A549 (cell line): ENCODE data around the gene SF3A1. TPM values are rescaled to one million over a fixed set of nuclear protein-coding genes. Genes with fewer than 3 reads are reported as not detected.

Experiments used
- ATAC-seq, 2 experiments: fragments of 200-7000 bp in 1 of 2; fragments of >200 bp in 1 of 2; cut with Nextera tagmentation in 1 of 2; cut with Tn5 transposase in 1 of 2; 3 replicates each; pipeline versions ENCODE4 v1.8.0 to v1.9.1; 2018 to 2020; ENCODE audit warnings: mild to moderate bottlenecking in 1 of 2, moderate library complexity in 1 of 2
- CTCF ChIA-PET: fragments of 300-600 bp; sonication (Branson Sonifier 250); formaldehyde crosslinking; extraction: SDS; loops from one replicate; lab custom pipeline; 2021; ENCODE audit warnings: antibody characterized with exemption, inconsistent platforms; lab: Yijun Ruan, JAX
- POLR2A ChIA-PET: fragments of 350-600 bp; formaldehyde crosslinking; extraction: SDS; loops from one replicate; lab custom pipeline; 2021; ENCODE audit warnings: antibody characterized with exemption, inconsistent platforms; lab: Yijun Ruan, JAX
- DNase-seq, 2 experiments: peaks; one replicate each; pipeline versions ENCODE4 v3.0.0 to v3.0.0-alpha.2; 2011 to 2016; ENCODE audit warnings: low read depth in 1 of 2, low spot score in 1 of 2
- FAIRE-seq: peaks from 2 replicates; lab custom pipeline; 2011; peaks lifted over from hg19 to GRCh38; lab: Jason Lieb, UNC
- H3K27ac ChIP-seq, 2 experiments: fragments of >200 bp; sonication (Bioruptor Twin); formaldehyde crosslinking; 3 replicates each; pipeline ENCODE4 v1.5.1; 2016 to 2017
- H3K4me1 ChIP-seq: fragments of >200 bp; sonication (Bioruptor Twin); formaldehyde crosslinking; 3 replicates; pipeline ENCODE4 v1.6.1; 2016
- H3K4me2 ChIP-seq: fragments of >200 bp; sonication (Bioruptor Twin); formaldehyde crosslinking; 3 replicates; pipeline ENCODE4 v1.6.1; 2016
- H3K4me3 ChIP-seq: fragments of >200 bp; sonication (Bioruptor Twin); formaldehyde crosslinking; 3 replicates; pipeline ENCODE4 v1.5.1; 2016
- H3K9me3 ChIP-seq: fragments of >200 bp; sonication (Bioruptor Twin); formaldehyde crosslinking; 3 replicates; pipeline ENCODE4 v1.6.1; 2016
- ATOH8 ChIP-seq: fragments of 250-450 bp; sonication (Bioruptor Pico); IDR thresholded peaks from 2 replicates; pipeline ENCODE4 v1.5.0; 2020; ENCODE audit warnings: low read depth, mild to moderate bottlenecking, moderate library complexity
- BHLHE40 ChIP-seq: IDR thresholded peaks from 2 replicates; pipeline ENCODE4 v1.6.1; 2012; ENCODE audit warnings: low read depth, low read length, inconsistent platforms
- CHD4 ChIP-seq: fragments of 200-600 bp; sonication (generic); IDR thresholded peaks from 2 replicates; pipeline ENCODE4 v1.6.1; 2016; ENCODE audit warnings: antibody characterized with exemption, mild to moderate bottlenecking, borderline replicate concordance
- EHMT2 ChIP-seq: fragments of 200-600 bp; sonication (generic); IDR thresholded peaks from 2 replicates; pipeline ENCODE4 v1.6.1; 2016; ENCODE audit warnings: antibody characterized with exemption, low read depth, mild to moderate bottlenecking, moderate library complexity
- GATA3 ChIP-seq: IDR thresholded peaks from 2 replicates; pipeline ENCODE4 v1.6.1; 2012; ENCODE audit warnings: borderline replicate concordance
- HOXB13 ChIP-seq: fragments of 250-450 bp; sonication (Bioruptor Pico); IDR thresholded peaks from 2 replicates; pipeline ENCODE4 v1.5.0; 2020; ENCODE audit warnings: low read depth, mild to moderate bottlenecking, moderate library complexity
- JUN ChIP-seq, 2 experiments: fragments of >200 bp; sonication (Bioruptor Twin); formaldehyde crosslinking; IDR thresholded peaks; 2 replicates in 1 of 2; 3 replicates in 1 of 2; pipeline ENCODE4 v1.6.1; 2016 to 2017
- JUNB ChIP-seq: fragments of >200 bp; sonication (Bioruptor Twin); formaldehyde crosslinking; IDR thresholded peaks from 2 replicates; pipeline ENCODE4 v1.6.1; 2016
- KDM5A ChIP-seq: fragments of 200-600 bp; sonication (generic); IDR thresholded peaks from 2 replicates; pipeline ENCODE4 v1.6.1; 2016; ENCODE audit warnings: antibody characterized with exemption, mild to moderate bottlenecking
- MAX ChIP-seq: IDR thresholded peaks from 2 replicates; pipeline ENCODE4 v1.6.1; 2012
- MYC ChIP-seq: IDR thresholded peaks from 2 replicates; pipeline ENCODE4 v1.6.1; 2012; ENCODE audit warnings: mild to moderate bottlenecking, inconsistent platforms, low read length, improper control_type of control experiment, borderline replicate concordance
- NFE2L2 ChIP-seq: fragments of 150-350 bp; conservative IDR thresholded peaks from 2 replicates; pipeline ENCODE4 v1.6.1; 2014; ENCODE audit warnings: low read length
- NPAS2 ChIP-seq: fragments of 250-450 bp; sonication (Bioruptor Pico); IDR thresholded peaks from 2 replicates; pipeline ENCODE4 v1.8.0; 2022; ENCODE audit warnings: mild to moderate bottlenecking, moderate library complexity, borderline replicate concordance
- NR3C1 ChIP-seq: fragments of >200 bp; sonication (Bioruptor Twin); formaldehyde crosslinking; IDR thresholded peaks from 3 replicates; pipeline ENCODE4 v1.6.1; 2017
- POLR2A ChIP-seq: IDR thresholded peaks from 2 replicates; pipeline ENCODE4 v1.6.1; 2012; ENCODE audit warnings: mild to moderate bottlenecking, low read length
- RAD21 ChIP-seq, 2 experiments: fragments of >200 bp in 1 of 2; sonication (Bioruptor Twin) in 1 of 2; formaldehyde crosslinking in 1 of 2; IDR thresholded peaks in 1 of 2; conservative IDR thresholded peaks in 1 of 2; 2 replicates in 1 of 2; 3 replicates in 1 of 2; pipeline ENCODE4 v1.6.1; 2012 to 2018; ENCODE audit warnings: inconsistent platforms in 1 of 2
- RARB ChIP-seq: fragments of 250-450 bp; sonication (Bioruptor Pico); IDR thresholded peaks from 2 replicates; pipeline ENCODE4 v1.8.0; 2021; ENCODE audit warnings: mild to moderate bottlenecking, moderate library complexity
- RCOR1 ChIP-seq: fragments of 150-350 bp; IDR thresholded peaks from 2 replicates; pipeline ENCODE4 v1.6.1; 2014; ENCODE audit warnings: antibody characterized with exemption, low read length, low read depth
- RFX5 ChIP-seq: fragments of 450-650 bp; IDR thresholded peaks from 2 replicates; pipeline ENCODE4 v1.7.1; 2014; ENCODE audit warnings: antibody characterized with exemption, mild to moderate bottlenecking, moderate library complexity
- RNF2 ChIP-seq: fragments of 200-600 bp; sonication (generic); IDR thresholded peaks from 2 replicates; pipeline ENCODE4 v1.6.1; 2016; ENCODE audit warnings: low read depth, mild to moderate bottlenecking, antibody characterized with exemption, moderate library complexity, borderline replicate concordance
- SREBF2 ChIP-seq: fragments of 450-650 bp; IDR thresholded peaks from 2 replicates; pipeline ENCODE4 v1.6.1; 2014; ENCODE audit warnings: mild to moderate bottlenecking, moderate library complexity
- ZSCAN20 ChIP-seq: fragments of 250-450 bp; sonication (Bioruptor Pico); IDR thresholded peaks from 2 replicates; pipeline ENCODE4 v1.8.0; 2022; ENCODE audit warnings: mild to moderate bottlenecking, moderate library complexity
- WGBS: methylation state at CpG from one replicate; pipeline ENCODE4 v1.1.6; 2017; ENCODE audit errors: missing lambda C conversion rate; 5-methylcytosine and 5-hydroxymethylcytosine counted together
- polyA plus RNA-seq, 4 experiments: library from polyadenylated mRNA; depleted of rRNA in 3 of 4; stranded (reverse); fragments of >200 nt; fragmentation: RNase III in 1 of 4; extraction: RNeasy Plus Mini Kit Qiagen cat#74134 plus additional on column Dnase treatment in 1 of 4; gene quantifications; 2 replicates in 3 of 4; 3 replicates in 1 of 4; pipeline ENCODE4 v1.2.3, GENCODE V29; 2011 to 2017
- TF ChIP-seq, protein P1 (sequence below): fragments of 250-450 bp; sonication (Bioruptor Pico); IDR thresholded peaks from 2 replicates; pipeline ENCODE4 v1.5.0; 2021; ENCODE audit warnings: mild to moderate bottlenecking, moderate library complexity, borderline replicate concordance
- TF ChIP-seq, protein P2 (sequence below): IDR thresholded peaks from 2 replicates; pipeline ENCODE4 v1.6.1; 2012; ENCODE audit warnings: low read depth, borderline replicate concordance
- TF ChIP-seq, protein P3 (sequence below): fragments of 150-350 bp; IDR thresholded peaks from 2 replicates; pipeline ENCODE4 v1.6.1; 2014; ENCODE audit warnings: low read depth, mild to moderate bottlenecking, low read length

SF3A1 gene
- polyA plus RNA-seq, 2 of the 4 experiments (the other 2 are of a cell fraction), result 47.0 to 57.9 TPM

- ATAC-seq, result no peak
- no peak for FAIRE-seq
Observed at GRCh38 chr22:30385942-30386341, 29.2 kb upstream of the SF3A1 start.

DNA sequence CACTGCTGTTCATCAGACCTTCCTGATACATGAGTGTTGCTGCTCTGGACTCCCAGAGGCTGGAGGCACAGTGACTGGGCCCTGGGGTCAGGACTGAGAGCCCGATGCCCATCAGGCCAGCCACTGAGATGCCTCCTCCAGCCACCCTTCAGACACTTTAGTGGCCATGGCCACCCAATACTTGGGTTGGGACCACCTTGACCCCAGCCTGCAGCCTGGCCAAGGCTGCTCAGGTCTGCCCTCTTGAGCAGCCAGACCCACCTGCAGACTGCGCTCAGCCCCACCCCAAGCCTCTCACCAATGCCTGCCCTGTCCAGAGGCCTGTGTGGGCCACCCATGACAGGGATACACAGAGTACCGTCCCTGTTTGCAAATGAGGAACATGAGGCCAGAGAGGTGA, 26.4 kb upstream of the SF3A1 start:
- WGBS, result no CpG with 5 or more reads among the region's 3 CpGs
- Histone ChIP-seq H3K4me3 (no peak overlapping the region), H3K9me3 (no peaks in the 10 kb centered on the region), H3K27ac (no peak overlapping the region), H3K4me1 (no peaks in the 10 kb centered on the region; the same call in 2 of the 3 replicates), H3K4me2 (no peak overlapping the region)
- FAIRE-seq, result no peak
- POLR2A ChIA-PET, result no interaction called here
- no peak for DNase-seq
- CTCF ChIA-PET, result interaction anchor here (0.9 kb wide), 1 partner anchor 41 kb away, joined by 3 read pairs; no protein-coding TSS in a partner anchor
- no peak for ATAC-seq
- TF ChIP-seq KDM5A, result no peak
- TF ChIP-seq ZSCAN20 (CRISPR knock-in tag), result no peak

More at GRCh38 chr22:30385942-30386341, 29.2 kb upstream of the SF3A1 start:
- peaks cover 9% of the 10 kb centered on the region; the same call in 2 of the 3 replicates for H3K9me3 ChIP-seq
- ChIA-PET CTCF (interaction anchor here (0.6 to 2.2 kb wide), 7 partner anchors 10 to 278 kb away, joined by 3 to 13 read pairs (median 3); no protein-coding TSS in a partner anchor), POLR2A (interaction anchor here (0.7 kb wide), 1 partner anchor 150 kb away, joined by 4 read pairs; no protein-coding TSS in a partner anchor)
- peak overlapping the region; percentile 92 for H3K4me2 ChIP-seq
- H3K4me3 ChIP-seq, result peak overlapping the region; percentile 70
- 94% methylated on average over 8 of the region's 10 CpGs for WGBS
- no peak for TF ChIP-seq RARB (CRISPR knock-in tag)
- TF ChIP-seq POLR2A, result no peak
- TF ChIP-seq NR3C1, result no peak
- no peak for TF ChIP-seq HOXB13 (CRISPR knock-in tag)
- TF ChIP-seq CHD4, result no peak
- no peak for TF ChIP-seq BHLHE40
- no peak for TF ChIP-seq NPAS2 (CRISPR knock-in tag)
- TF ChIP-seq ATOH8, result no peak
- TF ChIP-seq RNF2, result no peak
- no peak for TF ChIP-seq MYC
- TF ChIP-seq, protein P1, sequence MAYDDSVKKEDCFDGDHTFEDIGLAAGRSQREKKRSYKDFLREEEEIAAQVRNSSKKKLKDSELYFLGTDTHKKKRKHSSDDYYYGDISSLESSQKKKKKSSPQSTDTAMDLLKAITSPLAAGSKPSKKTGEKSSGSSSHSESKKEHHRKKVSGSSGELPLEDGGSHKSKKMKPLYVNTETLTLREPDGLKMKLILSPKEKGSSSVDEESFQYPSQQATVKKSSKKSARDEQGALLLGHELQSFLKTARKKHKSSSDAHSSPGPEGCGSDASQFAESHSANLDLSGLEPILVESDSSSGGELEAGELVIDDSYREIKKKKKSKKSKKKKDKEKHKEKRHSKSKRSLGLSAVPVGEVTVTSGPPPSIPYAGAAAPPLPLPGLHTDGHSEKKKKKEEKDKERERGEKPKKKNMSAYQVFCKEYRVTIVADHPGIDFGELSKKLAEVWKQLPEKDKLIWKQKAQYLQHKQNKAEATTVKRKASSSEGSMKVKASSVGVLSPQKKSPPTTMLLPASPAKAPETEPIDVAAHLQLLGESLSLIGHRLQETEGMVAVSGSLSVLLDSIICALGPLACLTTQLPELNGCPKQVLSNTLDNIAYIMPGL (CRISPR knock-in tag), result no peak
- no peak for TF ChIP-seq RCOR1
- peak overlapping the region; percentile 96 to 100; a peak in 4 of 6 replicates for H3K27ac ChIP-seq
- H3K4me1 ChIP-seq, result no peaks in the 10 kb centered on the region; the same call in 2 of the 3 replicates
- no peak for DNase-seq

- no peak overlapping the region for H3K27ac ChIP-seq
- no peaks in the 10 kb centered on the region for H3K9me3 ChIP-seq
- no peak overlapping the region for H3K4me2 ChIP-seq
- no peak overlapping the region for H3K4me3 ChIP-seq
- FAIRE-seq, result no peak
- no peak for TF ChIP-seq EHMT2
- no peak for TF ChIP-seq GATA3
- TF ChIP-seq SREBF2, result no peak
- TF ChIP-seq JUN (IDR thresholded peaks at IDR 0.05), result no peak
- TF ChIP-seq RAD21 (conservative IDR thresholded peaks at IDR 0.05 in 1 of 2, IDR thresholded peaks at IDR 0.05 in 1 of 2), result no peak
- TF ChIP-seq, protein P2, sequence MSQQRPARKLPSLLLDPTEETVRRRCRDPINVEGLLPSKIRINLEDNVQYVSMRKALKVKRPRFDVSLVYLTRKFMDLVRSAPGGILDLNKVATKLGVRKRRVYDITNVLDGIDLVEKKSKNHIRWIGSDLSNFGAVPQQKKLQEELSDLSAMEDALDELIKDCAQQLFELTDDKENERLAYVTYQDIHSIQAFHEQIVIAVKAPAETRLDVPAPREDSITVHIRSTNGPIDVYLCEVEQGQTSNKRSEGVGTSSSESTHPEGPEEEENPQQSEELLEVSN, result no peak
- no peak for TF ChIP-seq JUNB
- TF ChIP-seq RFX5, result no peak
- no peak for TF ChIP-seq NFE2L2
- TF ChIP-seq, protein P3, sequence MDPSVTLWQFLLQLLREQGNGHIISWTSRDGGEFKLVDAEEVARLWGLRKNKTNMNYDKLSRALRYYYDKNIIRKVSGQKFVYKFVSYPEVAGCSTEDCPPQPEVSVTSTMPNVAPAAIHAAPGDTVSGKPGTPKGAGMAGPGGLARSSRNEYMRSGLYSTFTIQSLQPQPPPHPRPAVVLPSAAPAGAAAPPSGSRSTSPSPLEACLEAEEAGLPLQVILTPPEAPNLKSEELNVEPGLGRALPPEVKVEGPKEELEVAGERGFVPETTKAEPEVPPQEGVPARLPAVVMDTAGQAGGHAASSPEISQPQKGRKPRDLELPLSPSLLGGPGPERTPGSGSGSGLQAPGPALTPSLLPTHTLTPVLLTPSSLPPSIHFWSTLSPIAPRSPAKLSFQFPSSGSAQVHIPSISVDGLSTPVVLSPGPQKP, result no peak
- TF ChIP-seq ATOH8, result no peak
- TF ChIP-seq RNF2, result no peak
- TF ChIP-seq RARB (CRISPR knock-in tag), result no peak
- no peak for TF ChIP-seq MAX
- no peak for ATAC-seq
- POLR2A ChIA-PET, result interaction anchor here (0.6 kb wide), 1 partner anchor 94 kb away, joined by 3 read pairs; no protein-coding TSS in a partner anchor
- no peak for DNase-seq
- no peaks in the 10 kb centered on the region; the same call in 2 of the 3 replicates for H3K4me1 ChIP-seq
- CTCF ChIA-PET, result interaction anchor here (0.5 to 0.9 kb wide), 2 partner anchors 42 to 230 kb away, joined by 3 read pairs; no protein-coding TSS in a partner anchor
- WGBS, result 94% methylated on average over 4 of the region's 5 CpGs
Observed at GRCh38 chr22:30382340-30382739, 25.6 kb upstream of the SF3A1 start.
